Chondrocyte (in vitro differentiated cells): ENCODE data around the gene LFNG. TPM values are rescaled to one million over a fixed set of nuclear protein-coding genes. Genes with fewer than 3 reads are reported as not detected.

Source experiments
- DNase-seq: peaks from one replicate; pipeline ENCODE4 v3.0.0; 2021; ENCODE audit warnings: mixed read lengths, low spot score
- H3K27ac Mint-ChIP-seq: one replicate; pipeline ENCODE4 v1.8.0; 2021; ENCODE audit warnings: mild to moderate bottlenecking, moderate library complexity, mixed read lengths; ENCODE audit not compliant: unreplicated experiment
- H3K27me3 Mint-ChIP-seq: 2 replicates; pipeline ENCODE4 v1.8.0; 2021; ENCODE audit warnings: low read depth, mixed read lengths
- H3K36me3 Mint-ChIP-seq: 2 replicates; pipeline ENCODE4 v1.8.0; 2021; ENCODE audit warnings: low read depth, mixed read lengths
- H3K4me1 Mint-ChIP-seq: 2 replicates; pipeline ENCODE4 v1.8.0; 2021; ENCODE audit warnings: low read depth, mild to moderate bottlenecking, mixed read lengths
- H3K4me3 Mint-ChIP-seq: one replicate; pipeline ENCODE4 v1.8.0; 2021; ENCODE audit warnings: mild to moderate bottlenecking, moderate library complexity, mixed read lengths; ENCODE audit not compliant: unreplicated experiment
- H3K9me3 Mint-ChIP-seq: 2 replicates; pipeline ENCODE4 v1.8.0; 2021; ENCODE audit warnings: low read depth, mixed read lengths
- total RNA-seq: library from RNA; stranded (reverse); gene quantifications from 3 replicates; pipeline ENCODE4 v1.2.1, GENCODE V29; 2021
- TF ChIP-seq, protein P1 (sequence below): fragments of 200-600 bp; sonication (generic); IDR thresholded peaks from 2 replicates; pipeline ENCODE4 v1.5.0; 2021; ENCODE audit warnings: antibody characterized with exemption, mild to moderate bottlenecking, moderate library complexity

LFNG gene
- total RNA-seq, 1 donor from 2014 or later: 39.9 TPM

DNA sequence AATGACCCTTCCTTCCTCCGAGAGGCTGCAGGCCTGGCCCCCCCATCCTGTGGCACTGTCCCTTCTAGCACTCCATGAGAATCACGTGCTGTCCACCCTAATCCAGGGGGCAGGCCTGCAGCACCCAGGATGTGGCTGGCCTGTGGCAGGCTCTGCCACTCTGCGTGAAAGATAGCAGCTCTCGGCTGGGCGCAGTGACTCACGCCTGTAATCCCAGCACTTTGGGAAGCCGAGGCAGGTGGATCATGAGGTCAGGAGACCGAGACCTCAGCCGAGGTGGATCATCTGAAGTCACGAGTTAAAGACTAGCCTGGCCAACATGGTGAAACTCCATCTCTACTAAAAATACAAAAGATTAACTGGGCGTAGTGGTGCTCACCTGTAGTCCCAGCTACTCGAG, 18.9 kb upstream of the LFNG start:
- DNase-seq: no peak
- Mint-ChIP-seq H3K27ac (no peak overlapping the region), H3K4me3 (no peak overlapping the region), H3K36me3 (no peaks in the 10 kb centered on the region), H3K9me3 (no peaks in the 10 kb centered on the region), H3K27me3 (no peaks in the 10 kb centered on the region), H3K4me1 (peaks cover 10% of the 10 kb centered on the region)
- TF ChIP-seq, protein P1, sequence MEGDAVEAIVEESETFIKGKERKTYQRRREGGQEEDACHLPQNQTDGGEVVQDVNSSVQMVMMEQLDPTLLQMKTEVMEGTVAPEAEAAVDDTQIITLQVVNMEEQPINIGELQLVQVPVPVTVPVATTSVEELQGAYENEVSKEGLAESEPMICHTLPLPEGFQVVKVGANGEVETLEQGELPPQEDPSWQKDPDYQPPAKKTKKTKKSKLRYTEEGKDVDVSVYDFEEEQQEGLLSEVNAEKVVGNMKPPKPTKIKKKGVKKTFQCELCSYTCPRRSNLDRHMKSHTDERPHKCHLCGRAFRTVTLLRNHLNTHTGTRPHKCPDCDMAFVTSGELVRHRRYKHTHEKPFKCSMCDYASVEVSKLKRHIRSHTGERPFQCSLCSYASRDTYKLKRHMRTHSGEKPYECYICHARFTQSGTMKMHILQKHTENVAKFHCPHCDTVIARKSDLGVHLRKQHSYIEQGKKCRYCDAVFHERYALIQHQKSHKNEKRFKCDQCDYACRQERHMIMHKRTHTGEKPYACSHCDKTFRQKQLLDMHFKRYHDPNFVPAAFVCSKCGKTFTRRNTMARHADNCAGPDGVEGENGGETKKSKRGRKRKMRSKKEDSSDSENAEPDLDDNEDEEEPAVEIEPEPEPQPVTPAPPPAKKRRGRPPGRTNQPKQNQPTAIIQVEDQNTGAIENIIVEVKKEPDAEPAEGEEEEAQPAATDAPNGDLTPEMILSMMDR: no peak

DNA sequence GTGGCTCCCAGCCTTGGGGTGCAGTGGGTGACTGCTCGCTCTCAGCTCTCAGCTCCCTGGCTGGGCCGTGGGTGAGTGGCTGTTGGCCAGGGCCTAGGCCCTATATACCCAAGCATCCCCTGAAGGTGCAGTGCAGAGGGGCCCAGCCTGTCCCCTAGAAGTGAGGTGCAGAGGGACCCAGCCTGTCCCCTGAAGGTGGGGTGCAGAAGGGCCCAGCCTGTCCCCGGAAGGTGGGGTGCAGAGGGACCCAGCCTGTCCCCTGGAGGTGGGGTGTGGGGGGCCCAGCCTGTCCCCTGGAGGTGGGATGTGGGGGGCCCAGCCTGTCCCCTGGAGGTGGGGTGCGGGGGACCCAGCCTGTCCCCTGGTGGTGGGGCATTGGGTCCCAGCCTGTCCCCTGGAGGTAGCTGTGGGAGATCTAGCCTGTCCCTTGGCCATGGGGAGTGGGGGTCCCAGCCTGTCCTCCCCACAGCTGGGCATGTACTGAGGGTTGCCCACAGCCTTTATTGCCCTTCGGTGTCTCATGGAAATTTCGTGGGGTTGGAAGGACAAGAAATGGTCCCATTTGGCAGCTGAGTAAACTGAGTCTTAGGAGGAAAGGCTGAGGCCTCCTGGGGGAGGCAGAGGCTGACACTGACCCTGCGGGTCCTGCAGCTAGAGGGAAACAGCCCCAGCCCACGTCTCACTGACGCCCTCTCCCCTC, 17.5 kb upstream of the LFNG start:
- H3K4me1 Mint-ChIP-seq: peaks cover 10% of the 10 kb centered on the region
- H3K4me3 Mint-ChIP-seq: no peak overlapping the region
- H3K9me3 Mint-ChIP-seq: no peaks in the 10 kb centered on the region
- no peak for DNase-seq
- TF ChIP-seq, protein P1: no peak
- H3K36me3 Mint-ChIP-seq: no peaks in the 10 kb centered on the region
- no peaks in the 10 kb centered on the region for H3K27me3 Mint-ChIP-seq
- no peak overlapping the region for H3K27ac Mint-ChIP-seq

DNA sequence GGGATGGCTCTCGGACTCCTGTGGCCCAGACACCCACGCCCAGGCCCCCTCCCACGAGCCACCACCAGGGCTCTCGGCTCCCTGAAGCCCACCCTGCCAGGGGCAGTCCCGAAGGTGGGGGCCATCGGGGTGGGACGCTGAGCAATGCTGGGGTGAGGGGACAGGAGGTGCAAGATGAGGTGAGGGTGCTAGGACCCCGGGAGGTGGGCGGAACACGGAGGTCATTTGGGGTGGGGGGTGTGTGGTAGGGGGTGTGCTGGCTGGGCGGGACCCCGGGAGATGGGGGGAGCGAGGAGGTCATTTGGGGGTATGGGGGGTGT, 17.0 kb upstream of the LFNG start:
- no peaks in the 10 kb centered on the region for H3K27me3 Mint-ChIP-seq
- H3K4me3 Mint-ChIP-seq: no peak overlapping the region
- H3K27ac Mint-ChIP-seq: no peak overlapping the region
- no peaks in the 10 kb centered on the region for H3K36me3 Mint-ChIP-seq
- TF ChIP-seq, protein P1: no peak
- H3K9me3 Mint-ChIP-seq: no peaks in the 10 kb centered on the region
- no peak for DNase-seq
- H3K4me1 Mint-ChIP-seq: peaks cover 6% of the 10 kb centered on the region

DNA sequence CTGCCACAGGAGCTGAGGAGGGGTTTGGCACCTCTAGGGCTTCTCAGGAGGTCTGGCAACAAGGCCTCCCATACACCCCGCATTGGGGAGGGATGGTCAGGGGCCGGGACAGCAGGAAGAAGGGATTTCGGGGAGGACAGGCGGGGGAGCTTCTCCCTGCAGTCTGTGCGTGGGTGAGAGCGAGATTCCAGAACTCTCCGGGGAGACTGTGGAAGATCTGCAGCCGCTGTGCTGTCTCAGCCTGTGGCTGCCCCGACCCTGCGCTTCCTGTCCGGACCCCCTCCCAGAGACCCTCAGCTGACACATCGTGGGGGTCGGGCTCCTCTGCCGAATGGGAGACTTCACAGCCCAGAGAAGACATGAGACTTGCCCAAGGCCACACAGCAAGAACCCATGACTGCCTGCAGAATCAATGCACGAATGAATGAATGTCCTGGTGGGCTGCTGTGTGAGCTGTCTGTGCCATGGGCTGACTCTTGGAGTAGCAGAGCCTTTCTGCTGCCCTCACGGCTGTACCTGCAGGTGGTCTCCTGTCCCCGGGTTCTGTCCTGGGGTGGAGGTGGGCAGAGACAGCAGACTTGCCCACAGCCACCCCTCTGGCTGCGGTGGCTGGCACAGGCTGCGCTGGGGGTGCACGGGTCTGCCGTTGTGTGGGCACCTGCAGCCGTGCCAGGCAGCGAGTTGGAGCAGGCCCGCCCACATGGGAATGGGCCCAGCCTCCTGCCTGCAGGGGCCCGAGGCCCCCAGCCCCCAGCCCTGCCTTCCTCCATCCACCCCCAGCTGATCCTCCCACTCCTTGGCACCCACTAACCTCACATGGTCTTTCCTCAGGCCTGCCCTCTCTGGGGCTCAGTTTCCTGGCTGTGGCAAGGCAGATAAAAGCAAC, 16.3 kb upstream of the LFNG start:
- Mint-ChIP-seq H3K36me3 (no peaks in the 10 kb centered on the region), H3K27ac (no peak overlapping the region), H3K4me3 (no peak overlapping the region), H3K27me3 (no peaks in the 10 kb centered on the region), H3K4me1 (peaks cover 7% of the 10 kb centered on the region), H3K9me3 (no peaks in the 10 kb centered on the region)
- TF ChIP-seq, protein P1: no peak
- no peak for DNase-seq

DNA sequence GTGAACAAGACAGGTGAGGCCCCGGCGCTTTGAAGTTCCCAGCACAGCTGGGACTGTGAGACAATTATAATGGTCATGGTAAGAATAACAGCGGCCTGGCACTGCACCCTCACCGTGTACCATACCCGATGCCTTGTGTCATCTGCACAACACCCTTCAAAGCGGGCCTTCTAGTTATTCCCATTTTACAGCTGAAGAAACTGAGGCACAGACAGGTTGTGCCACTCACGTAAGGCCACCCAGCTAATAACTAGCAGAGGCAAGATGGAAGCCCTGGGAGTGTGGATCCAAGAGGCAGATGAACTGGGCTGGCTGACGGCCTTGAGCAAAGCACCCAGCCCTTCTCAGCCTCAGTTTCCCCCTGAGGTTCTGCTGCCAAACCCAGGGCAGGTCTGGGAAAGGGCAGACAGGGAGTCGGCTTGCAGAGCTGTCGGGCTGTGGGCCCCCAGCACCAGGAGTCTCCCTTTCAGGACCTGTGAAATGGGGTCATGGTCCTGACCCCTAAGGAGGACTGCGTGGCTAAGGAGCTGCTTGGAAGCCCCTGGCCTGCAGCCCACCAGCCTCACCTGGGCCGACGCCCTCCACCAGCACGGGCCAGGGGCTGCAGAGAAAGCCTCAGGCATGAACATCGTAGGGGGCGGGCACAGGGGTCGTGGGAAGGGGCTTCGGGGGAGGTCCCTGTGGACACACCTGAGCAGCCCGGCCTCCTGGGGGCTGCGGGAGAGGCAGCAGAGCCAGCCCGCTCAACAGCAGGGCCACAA, 15.3 kb upstream of the LFNG start:
- DNase-seq: no peak
- Mint-ChIP-seq H3K27ac (no peak overlapping the region), H3K27me3 (no peaks in the 10 kb centered on the region), H3K4me1 (peaks cover 17% of the 10 kb centered on the region), H3K36me3 (no peaks in the 10 kb centered on the region), H3K4me3 (no peak overlapping the region), H3K9me3 (no peaks in the 10 kb centered on the region)
- TF ChIP-seq, protein P1: no peak
